NB4 (cell line): Measurements from ENCODE around the gene FAM131A.

Source experiments
- DNase-seq: peaks from one replicate; pipeline ENCODE4 v3.0.0; 2010; ENCODE audit warnings: low read depth
- H3K4me3 ChIP-seq: one replicate; pipeline ENCODE4 v1.5.1; 2011; ENCODE audit warnings: mild to moderate bottlenecking, low read depth, low read length, moderate library complexity
- MYC ChIP-seq: IDR thresholded peaks from 2 replicates; pipeline ENCODE4 v1.6.1; 2011; ENCODE audit warnings: low read depth, low read length
- POLR2A ChIP-seq: IDR thresholded peaks from 2 replicates; pipeline ENCODE4 v1.6.1; 2011; ENCODE audit warnings: mild to moderate bottlenecking; ENCODE audit not compliant: insufficient read length; ENCODE audit errors: extremely low read depth
- TF ChIP-seq, protein P1 (sequence below): IDR thresholded peaks from 2 replicates; pipeline ENCODE4 v1.6.1; 2011; ENCODE audit warnings: low read depth, low read length
- TF ChIP-seq, protein P2 (sequence below): IDR thresholded peaks from one replicate; pipeline ENCODE4 v1.5.1; 2012; ENCODE audit warnings: low read depth, low read length

The FAM131A gene

GRCh38 chr3:184389935-184390528 lies 52.6 kb downstream of the FAM131A start:
- no peak overlapping the region for H3K4me3 ChIP-seq
- TF ChIP-seq POLR2A, result no peak
- TF ChIP-seq, protein P1, sequence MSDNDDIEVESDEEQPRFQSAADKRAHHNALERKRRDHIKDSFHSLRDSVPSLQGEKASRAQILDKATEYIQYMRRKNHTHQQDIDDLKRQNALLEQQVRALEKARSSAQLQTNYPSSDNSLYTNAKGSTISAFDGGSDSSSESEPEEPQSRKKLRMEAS, result no peak
- TF ChIP-seq, protein P2, sequence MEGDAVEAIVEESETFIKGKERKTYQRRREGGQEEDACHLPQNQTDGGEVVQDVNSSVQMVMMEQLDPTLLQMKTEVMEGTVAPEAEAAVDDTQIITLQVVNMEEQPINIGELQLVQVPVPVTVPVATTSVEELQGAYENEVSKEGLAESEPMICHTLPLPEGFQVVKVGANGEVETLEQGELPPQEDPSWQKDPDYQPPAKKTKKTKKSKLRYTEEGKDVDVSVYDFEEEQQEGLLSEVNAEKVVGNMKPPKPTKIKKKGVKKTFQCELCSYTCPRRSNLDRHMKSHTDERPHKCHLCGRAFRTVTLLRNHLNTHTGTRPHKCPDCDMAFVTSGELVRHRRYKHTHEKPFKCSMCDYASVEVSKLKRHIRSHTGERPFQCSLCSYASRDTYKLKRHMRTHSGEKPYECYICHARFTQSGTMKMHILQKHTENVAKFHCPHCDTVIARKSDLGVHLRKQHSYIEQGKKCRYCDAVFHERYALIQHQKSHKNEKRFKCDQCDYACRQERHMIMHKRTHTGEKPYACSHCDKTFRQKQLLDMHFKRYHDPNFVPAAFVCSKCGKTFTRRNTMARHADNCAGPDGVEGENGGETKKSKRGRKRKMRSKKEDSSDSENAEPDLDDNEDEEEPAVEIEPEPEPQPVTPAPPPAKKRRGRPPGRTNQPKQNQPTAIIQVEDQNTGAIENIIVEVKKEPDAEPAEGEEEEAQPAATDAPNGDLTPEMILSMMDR, result no peak
- TF ChIP-seq MYC, result no peak
- no peak for DNase-seq

DNA sequence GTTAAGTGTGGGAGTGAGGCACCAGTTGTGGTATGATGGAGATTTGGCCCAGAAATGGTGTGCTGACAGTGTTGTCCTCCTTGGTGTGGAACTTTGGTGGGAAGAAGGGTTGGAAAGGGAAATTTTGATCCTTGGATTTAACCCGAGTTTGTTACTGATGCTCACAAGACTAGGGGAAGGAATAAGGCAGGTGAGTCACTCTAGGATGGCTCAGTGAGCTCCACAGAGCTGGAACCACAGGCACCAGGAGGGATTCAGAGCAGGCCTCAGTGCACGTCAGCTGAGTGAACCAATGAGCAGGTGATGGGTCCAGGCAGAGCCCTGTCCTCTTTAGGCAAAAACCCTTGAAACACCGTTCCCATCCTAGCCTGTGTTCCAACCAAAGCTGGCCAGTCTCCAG lies 53.9 kb downstream of the FAM131A start:
- TF ChIP-seq, protein P1, result no peak
- no peak for TF ChIP-seq POLR2A
- TF ChIP-seq, protein P2, result no peak
- TF ChIP-seq MYC, result no peak
- no peak for DNase-seq
- H3K4me3 ChIP-seq, result no peak overlapping the region

- no peak overlapping the region for H3K4me3 ChIP-seq
- no peak for DNase-seq
- TF ChIP-seq POLR2A, result no peak
- TF ChIP-seq, protein P1, result no peak
- TF ChIP-seq, protein P2, result no peak
- TF ChIP-seq MYC, result no peak
These were observed 57.9 kb downstream of the FAM131A start for GRCh38 chr3:184395320-184395660.
